SK-N-SH treated with all-trans-retinoic acid at 6 μM for 48 hours (cell line): ENCODE measurements around the gene PLCB4.

ENCODE experiments used
- BACH2 ChIP-seq: fragments of 250-450 bp; sonication (Bioruptor Pico); IDR thresholded peaks from 2 replicates; pipeline ENCODE4 v1.9.0; 2021; ENCODE audit warnings: mild to moderate bottlenecking, borderline replicate concordance
- CSDC2 ChIP-seq: fragments of 250-450 bp; sonication (Bioruptor Pico); IDR thresholded peaks from 2 replicates; pipeline ENCODE4 v1.5.0; 2020; ENCODE audit warnings: mild to moderate bottlenecking, moderate library complexity
- RARB ChIP-seq: fragments of 250-450 bp; sonication (Bioruptor Pico); IDR thresholded peaks from 2 replicates; pipeline ENCODE4 v1.8.0; 2021; ENCODE audit warnings: mild to moderate bottlenecking, moderate library complexity
- TCF4 ChIP-seq: fragments of 250-450 bp; sonication (Bioruptor Pico); IDR thresholded peaks from 2 replicates; pipeline ENCODE4 v1.8.0; 2021; ENCODE audit warnings: mild to moderate bottlenecking, moderate library complexity, borderline replicate concordance
- ZC3H10 ChIP-seq: fragments of 250-450 bp; sonication (Bioruptor Pico); IDR thresholded peaks from 2 replicates; pipeline ENCODE4 v1.5.1; 2021; ENCODE audit warnings: mild to moderate bottlenecking, moderate library complexity
- ZFP3 ChIP-seq: fragments of 250-450 bp; sonication (Bioruptor Pico); IDR thresholded peaks from 2 replicates; pipeline ENCODE4 v1.5.0; 2020; ENCODE audit warnings: mild to moderate bottlenecking, moderate library complexity
- ZFP30 ChIP-seq: fragments of 450-650 bp; formaldehyde crosslinking; IDR thresholded peaks from 2 replicates; pipeline ENCODE4 v1.5.0; 2022; ENCODE audit warnings: mild to moderate bottlenecking, moderate library complexity
- TF ChIP-seq, protein P1 (sequence below): fragments of 250-450 bp; sonication (Bioruptor Pico); IDR thresholded peaks from 2 replicates; pipeline ENCODE4 v1.5.1; 2020; ENCODE audit warnings: low read depth, mild to moderate bottlenecking, moderate library complexity
- TF ChIP-seq, protein P2 (sequence below): fragments of 250-450 bp; sonication (Bioruptor Pico); IDR thresholded peaks from 2 replicates; pipeline ENCODE4 v1.8.0; 2020; ENCODE audit warnings: mild to moderate bottlenecking, moderate library complexity, borderline replicate concordance
- TF ChIP-seq, protein P3 (sequence below): fragments of 250-450 bp; sonication (Bioruptor Pico); IDR thresholded peaks from 2 replicates; pipeline ENCODE4 v1.5.0; 2020; ENCODE audit warnings: mild to moderate bottlenecking, moderate library complexity

DNA sequence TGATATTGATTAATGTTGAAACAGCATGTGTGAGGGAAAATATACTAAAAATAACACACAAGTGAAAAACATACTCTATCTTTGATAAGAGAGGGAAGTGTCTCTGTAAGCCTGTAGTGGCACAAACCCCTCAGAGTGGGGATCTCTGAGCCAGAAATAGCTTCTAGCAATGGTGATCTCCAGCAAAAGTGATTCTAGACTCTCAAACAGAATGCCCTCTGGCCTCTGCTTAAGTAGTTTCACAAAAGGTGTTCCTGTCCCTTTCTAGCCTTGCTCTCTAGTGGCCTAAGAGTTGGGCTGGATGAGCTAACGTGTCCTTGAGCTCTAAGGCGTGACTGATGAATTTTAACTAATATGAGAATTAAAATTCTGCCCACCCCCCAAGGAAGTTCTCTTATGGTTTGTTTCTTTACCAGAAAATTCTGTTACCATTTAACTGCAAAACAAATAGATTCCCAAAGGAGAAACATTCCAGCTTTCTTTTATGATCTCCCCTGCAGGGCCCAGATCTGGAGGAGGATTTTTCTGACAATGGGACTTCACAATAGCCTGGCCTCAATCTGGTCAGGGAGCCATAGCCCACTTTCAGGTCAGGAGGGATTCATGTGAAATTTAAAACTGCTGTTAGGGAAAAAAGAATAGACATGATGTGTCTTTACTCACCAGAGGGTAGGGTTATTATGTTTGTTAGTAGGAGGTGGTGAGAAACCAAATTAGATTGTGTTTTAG, 263.0 kb downstream of the PLCB4 start:
- TF ChIP-seq ZC3H10 (CRISPR knock-in tag) (no peak), BACH2 (CRISPR knock-in tag) (no peak), TCF4 (CRISPR knock-in tag) (no peak), RARB (CRISPR knock-in tag) (no peak), ZFP3 (no peak), ZFP30 (CRISPR knock-in tag) (no peak), CSDC2 (CRISPR knock-in tag) (no peak)
- TF ChIP-seq, protein P1, sequence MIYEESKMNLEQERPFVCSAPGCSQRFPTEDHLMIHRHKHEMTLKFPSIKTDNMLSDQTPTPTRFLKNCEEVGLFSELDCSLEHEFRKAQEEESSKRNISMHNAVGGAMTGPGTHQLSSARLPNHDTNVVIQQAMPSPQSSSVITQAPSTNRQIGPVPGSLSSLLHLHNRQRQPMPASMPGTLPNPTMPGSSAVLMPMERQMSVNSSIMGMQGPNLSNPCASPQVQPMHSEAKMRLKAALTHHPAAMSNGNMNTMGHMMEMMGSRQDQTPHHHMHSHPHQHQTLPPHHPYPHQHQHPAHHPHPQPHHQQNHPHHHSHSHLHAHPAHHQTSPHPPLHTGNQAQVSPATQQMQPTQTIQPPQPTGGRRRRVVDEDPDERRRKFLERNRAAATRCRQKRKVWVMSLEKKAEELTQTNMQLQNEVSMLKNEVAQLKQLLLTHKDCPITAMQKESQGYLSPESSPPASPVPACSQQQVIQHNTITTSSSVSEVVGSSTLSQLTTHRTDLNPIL (CRISPR knock-in tag): no peak
- TF ChIP-seq, protein P2, sequence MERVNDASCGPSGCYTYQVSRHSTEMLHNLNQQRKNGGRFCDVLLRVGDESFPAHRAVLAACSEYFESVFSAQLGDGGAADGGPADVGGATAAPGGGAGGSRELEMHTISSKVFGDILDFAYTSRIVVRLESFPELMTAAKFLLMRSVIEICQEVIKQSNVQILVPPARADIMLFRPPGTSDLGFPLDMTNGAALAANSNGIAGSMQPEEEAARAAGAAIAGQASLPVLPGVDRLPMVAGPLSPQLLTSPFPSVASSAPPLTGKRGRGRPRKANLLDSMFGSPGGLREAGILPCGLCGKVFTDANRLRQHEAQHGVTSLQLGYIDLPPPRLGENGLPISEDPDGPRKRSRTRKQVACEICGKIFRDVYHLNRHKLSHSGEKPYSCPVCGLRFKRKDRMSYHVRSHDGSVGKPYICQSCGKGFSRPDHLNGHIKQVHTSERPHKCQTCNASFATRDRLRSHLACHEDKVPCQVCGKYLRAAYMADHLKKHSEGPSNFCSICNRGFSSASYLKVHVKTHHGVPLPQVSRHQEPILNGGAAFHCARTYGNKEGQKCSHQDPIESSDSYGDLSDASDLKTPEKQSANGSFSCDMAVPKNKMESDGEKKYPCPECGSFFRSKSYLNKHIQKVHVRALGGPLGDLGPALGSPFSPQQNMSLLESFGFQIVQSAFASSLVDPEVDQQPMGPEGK (CRISPR knock-in tag): no peak
- TF ChIP-seq, protein P3, sequence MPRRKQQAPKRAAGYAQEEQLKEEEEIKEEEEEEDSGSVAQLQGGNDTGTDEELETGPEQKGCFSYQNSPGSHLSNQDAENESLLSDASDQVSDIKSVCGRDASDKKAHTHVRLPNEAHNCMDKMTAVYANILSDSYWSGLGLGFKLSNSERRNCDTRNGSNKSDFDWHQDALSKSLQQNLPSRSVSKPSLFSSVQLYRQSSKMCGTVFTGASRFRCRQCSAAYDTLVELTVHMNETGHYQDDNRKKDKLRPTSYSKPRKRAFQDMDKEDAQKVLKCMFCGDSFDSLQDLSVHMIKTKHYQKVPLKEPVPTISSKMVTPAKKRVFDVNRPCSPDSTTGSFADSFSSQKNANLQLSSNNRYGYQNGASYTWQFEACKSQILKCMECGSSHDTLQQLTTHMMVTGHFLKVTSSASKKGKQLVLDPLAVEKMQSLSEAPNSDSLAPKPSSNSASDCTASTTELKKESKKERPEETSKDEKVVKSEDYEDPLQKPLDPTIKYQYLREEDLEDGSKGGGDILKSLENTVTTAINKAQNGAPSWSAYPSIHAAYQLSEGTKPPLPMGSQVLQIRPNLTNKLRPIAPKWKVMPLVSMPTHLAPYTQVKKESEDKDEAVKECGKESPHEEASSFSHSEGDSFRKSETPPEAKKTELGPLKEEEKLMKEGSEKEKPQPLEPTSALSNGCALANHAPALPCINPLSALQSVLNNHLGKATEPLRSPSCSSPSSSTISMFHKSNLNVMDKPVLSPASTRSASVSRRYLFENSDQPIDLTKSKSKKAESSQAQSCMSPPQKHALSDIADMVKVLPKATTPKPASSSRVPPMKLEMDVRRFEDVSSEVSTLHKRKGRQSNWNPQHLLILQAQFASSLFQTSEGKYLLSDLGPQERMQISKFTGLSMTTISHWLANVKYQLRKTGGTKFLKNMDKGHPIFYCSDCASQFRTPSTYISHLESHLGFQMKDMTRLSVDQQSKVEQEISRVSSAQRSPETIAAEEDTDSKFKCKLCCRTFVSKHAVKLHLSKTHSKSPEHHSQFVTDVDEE (CRISPR knock-in tag): no peak
